ENCODE measurements around the gene DMRT3.

DMRT3 gene

DNA sequence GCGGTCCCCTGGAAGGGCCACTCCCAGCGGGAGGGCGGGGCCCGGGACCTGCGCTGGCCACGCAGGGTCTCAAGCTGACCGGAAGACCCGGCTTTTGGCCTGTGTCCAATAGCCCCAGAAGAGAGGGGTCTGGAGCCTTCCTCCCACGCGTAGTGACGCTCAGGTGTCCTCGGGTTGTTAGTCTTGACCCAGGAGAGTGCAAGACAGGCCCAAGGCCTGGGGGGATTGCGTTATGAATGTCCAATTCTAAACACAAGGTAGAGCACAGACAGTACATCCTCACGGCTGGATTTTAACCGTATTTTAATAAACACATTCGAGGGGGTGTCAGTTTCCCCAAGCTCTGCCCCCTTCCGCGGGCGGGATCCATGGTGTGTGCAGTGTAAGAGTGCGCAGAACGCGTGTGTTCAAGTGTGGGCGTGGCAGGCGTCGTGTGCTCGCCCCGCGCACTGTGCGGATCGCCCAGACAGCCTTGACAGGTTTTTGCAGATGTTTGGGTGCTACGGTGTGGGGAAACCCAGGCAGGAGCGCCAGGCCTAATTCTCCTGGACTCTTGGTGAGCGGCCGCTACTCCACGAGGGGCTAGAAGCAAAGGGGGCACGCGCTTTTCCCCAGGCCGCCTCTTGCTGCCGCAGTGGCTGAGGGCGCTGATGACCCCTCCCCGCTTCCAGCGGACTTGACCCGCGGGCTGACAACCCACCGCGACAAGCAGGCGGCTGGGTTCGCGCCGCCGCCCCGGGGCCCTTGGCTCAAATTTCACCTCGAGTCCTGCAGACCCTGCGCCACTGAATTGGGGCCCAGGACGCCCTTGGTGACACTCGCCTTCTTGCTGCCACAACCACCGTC, 6.1 kb upstream of the DMRT3 start:
- TF ChIP-seq, protein P1, sequence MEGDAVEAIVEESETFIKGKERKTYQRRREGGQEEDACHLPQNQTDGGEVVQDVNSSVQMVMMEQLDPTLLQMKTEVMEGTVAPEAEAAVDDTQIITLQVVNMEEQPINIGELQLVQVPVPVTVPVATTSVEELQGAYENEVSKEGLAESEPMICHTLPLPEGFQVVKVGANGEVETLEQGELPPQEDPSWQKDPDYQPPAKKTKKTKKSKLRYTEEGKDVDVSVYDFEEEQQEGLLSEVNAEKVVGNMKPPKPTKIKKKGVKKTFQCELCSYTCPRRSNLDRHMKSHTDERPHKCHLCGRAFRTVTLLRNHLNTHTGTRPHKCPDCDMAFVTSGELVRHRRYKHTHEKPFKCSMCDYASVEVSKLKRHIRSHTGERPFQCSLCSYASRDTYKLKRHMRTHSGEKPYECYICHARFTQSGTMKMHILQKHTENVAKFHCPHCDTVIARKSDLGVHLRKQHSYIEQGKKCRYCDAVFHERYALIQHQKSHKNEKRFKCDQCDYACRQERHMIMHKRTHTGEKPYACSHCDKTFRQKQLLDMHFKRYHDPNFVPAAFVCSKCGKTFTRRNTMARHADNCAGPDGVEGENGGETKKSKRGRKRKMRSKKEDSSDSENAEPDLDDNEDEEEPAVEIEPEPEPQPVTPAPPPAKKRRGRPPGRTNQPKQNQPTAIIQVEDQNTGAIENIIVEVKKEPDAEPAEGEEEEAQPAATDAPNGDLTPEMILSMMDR (conservative IDR thresholded peaks at IDR 0.05; ENCODE audit: low read depth, low read length) = no peak
- no peak overlapping the region for H3K4me3 ChIP-seq (ENCODE audit: low read length)
- DNase-seq (ENCODE audit: low read depth) = no peak

DNA sequence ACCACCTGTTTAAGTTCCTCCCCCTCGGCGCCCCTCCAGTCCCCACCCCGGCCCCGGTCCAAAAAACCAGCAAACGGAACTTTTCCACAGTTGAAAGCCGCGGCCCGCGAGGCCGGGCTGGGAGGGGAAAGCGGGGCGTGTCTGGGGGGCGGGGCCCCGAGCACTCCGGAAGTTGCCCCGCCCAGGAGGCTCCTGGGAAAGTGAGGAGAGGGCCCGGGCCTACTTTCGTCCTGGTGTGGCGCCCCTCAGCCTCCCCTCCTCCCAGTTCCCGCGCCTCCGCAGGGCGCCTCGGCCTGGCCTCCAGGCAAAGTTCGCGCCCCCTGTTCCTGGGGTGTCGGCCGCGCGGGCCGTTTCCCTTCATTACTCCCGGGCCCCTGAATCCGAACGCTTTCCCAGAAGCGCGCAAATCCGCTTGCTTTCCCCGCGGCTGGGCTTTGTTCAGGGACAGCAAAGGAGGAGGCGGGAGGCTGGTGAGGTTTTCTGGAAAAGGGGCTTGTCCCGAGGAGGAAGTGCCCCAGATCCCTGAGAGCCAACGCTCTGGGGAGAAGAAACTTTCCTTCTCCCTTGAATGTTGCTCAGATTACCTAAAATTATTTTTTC, 4.5 kb upstream of the DMRT3 start:
- DNase-seq (ENCODE audit: low read depth) = no peak
- peak overlapping the region; percentile 8 for H3K4me3 ChIP-seq (ENCODE audit: low read length)
- TF ChIP-seq, protein P1 (conservative IDR thresholded peaks at IDR 0.05; ENCODE audit: low read depth, low read length) = no peak

DNA sequence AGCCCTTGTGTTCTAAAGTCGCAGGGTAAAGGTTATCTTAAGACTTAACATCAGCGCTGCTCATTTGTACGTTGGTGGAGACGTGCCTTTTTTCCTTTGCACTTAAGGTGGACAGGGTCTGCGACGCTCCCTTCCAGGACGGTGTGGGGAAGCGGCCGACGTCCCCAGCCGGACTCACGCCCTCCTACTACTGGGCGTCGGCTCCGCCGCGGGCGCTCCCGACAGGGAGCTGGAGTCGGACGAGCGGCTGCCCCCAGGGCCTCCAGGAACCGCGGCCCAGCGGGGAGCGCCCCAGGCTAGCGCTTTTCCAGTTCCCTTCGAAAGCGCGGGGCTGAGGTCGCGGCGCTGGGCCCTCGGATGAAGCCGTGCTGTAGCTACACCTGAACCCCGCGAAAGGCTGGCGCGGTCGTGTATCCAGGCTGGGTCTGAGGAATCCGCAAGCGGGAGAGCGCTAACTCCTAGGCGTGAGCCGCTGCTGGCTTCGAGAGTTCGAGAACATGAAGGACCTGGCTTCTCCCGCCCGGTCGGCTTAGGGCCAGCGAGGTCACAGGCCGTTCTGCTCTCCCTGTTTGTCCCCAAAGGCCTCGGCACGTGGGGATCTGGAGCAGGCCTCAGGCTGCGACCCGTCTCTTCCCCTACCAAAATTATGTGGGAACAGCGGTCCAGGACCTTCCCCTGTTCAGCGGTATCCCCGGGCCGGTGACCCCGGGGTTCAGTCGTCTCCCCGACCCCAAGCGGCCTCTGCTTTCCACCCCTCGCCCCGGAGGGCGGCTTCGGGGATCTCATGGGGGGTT, 3.8 kb upstream of the DMRT3 start:
- H3K4me3 ChIP-seq (ENCODE audit: low read length) = no peak overlapping the region
- DNase-seq (ENCODE audit: low read depth) = no peak
- TF ChIP-seq, protein P1 (conservative IDR thresholded peaks at IDR 0.05; ENCODE audit: low read depth, low read length) = no peak

DNA sequence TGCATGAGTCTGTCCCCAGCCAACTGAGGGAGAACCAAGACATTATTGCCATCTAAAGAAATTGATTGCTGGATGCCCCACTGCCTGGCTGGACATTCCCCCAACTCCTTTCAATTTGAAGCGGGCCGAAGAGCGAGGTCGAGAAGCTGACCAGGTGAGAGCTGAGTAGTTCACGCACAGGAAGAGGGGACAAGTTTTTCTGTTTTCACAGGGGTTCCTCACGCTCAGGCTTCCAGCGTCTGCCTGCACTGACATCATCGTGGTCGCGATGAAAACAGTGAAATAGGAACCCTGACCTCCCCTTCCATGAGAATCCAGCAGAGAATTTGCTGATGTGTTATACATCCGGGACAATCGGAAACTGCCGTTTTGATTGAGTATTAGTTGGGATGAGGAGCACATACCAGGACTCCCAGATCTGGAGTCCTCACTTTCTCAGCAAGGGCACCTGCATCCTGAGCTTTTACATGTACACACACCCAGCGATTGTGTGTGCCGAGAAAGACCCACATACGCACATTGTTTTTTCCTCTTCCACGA, 3.1 kb upstream of the DMRT3 start:
- H3K4me3 ChIP-seq (ENCODE audit: low read length) = no peak overlapping the region
- no peak for DNase-seq (ENCODE audit: low read depth)
- TF ChIP-seq, protein P1 (conservative IDR thresholded peaks at IDR 0.05; ENCODE audit: low read depth, low read length) = no peak

DNA sequence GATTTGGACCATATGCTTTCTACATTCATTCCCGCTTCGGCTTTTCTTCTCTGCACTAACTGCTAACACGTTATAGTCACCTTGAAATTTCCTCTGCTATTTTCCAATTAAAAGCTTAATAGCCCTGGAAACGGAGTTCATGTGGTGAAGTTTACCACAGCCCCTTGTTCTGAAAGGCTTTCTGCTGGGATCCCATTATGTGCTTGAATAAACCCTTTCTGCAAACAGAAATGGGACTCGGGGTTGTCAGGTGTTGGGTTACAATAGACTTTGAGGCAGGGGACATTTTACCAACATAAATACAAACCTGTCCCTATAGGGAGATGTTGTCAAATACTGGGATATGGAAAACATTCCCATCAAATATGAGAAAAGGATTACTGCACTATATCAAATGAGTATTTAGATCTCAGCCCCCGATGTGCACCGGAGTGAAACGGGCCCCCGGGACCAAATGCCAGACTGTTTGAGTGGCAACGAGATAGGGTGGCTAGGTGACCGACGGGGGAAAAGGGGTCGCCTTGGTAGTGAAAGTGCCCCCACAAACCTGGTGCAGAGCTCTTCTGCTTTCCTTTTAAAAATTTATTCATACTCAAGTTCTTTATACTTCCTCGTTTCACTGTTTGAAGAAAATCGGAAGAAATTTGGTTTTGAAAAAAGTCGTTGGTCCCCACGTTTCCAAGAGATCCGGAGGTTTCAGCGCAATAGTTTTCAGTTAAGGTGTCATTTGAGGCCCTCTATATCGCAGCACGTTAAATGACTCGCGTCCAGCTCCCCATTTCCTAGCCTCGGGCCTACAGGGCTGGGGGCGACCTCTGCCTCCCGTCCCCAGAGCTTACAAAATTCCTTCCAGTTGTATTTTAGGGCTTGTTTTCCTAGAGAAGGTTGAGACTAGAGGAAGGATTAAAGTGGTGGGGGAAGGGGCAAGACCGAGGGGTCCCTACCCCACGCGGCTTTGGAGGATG, 2.1 kb upstream of the DMRT3 start:
- TF ChIP-seq, protein P1 (conservative IDR thresholded peaks at IDR 0.05; ENCODE audit: low read depth, low read length) = no peak
- no peak for DNase-seq (ENCODE audit: low read depth)
- no peak overlapping the region for H3K4me3 ChIP-seq (ENCODE audit: low read length)

Data from retinal pigment epithelial cell (primary cell).